H9 (cell line): ENCODE results near the gene JUP. TPM values are rescaled to one million over a fixed set of nuclear protein-coding genes. Genes with fewer than 3 reads are reported as not detected.

Experiments
- DNase-seq: peaks from one replicate; pipeline ENCODE4 v3.0.0-alpha.2; 2017
- H2AFZ ChIP-seq: one replicate; pipeline ENCODE4 v1.6.1; 2013; ENCODE audit warnings: mild to moderate bottlenecking, low read length, control low read depth, moderate library complexity
- H2AK5ac ChIP-seq: 2 replicates; pipeline ENCODE4 v1.6.1; 2013; ENCODE audit warnings: low read length, control low read depth, mixed read lengths; ENCODE audit not compliant: insufficient read length
- H2BK120ac ChIP-seq: one replicate; pipeline ENCODE4 v1.6.1; 2013; ENCODE audit warnings: low read depth, mild to moderate bottlenecking, low read length, control low read depth, inconsistent platforms; ENCODE audit not compliant: poor library complexity, severe bottlenecking
- H2BK12ac ChIP-seq: 2 replicates; pipeline ENCODE4 v1.6.1; 2013; ENCODE audit warnings: low read length, control low read depth, mixed read lengths, low read depth; ENCODE audit not compliant: insufficient read length
- H2BK15ac ChIP-seq: 2 replicates; pipeline ENCODE4 v1.6.1; 2013; ENCODE audit warnings: low read depth, low read length, control low read depth
- H2BK20ac ChIP-seq: one replicate; pipeline ENCODE4 v1.6.1; 2013; ENCODE audit warnings: low read depth, mild to moderate bottlenecking, low read length, control low read depth, inconsistent platforms; ENCODE audit not compliant: poor library complexity, severe bottlenecking
- H2BK5ac ChIP-seq: 2 replicates; pipeline ENCODE4 v1.6.1; 2013; ENCODE audit warnings: low read length, control low read depth, mixed read lengths; ENCODE audit not compliant: insufficient read length
- H3K14ac ChIP-seq: 2 replicates; pipeline ENCODE4 v1.6.1; 2013; ENCODE audit warnings: low read length, control low read depth; ENCODE audit not compliant: insufficient read depth
- H3K18ac ChIP-seq: 2 replicates; pipeline ENCODE4 v1.6.1; 2013; ENCODE audit warnings: low read depth, mild to moderate bottlenecking, mixed read lengths, low read length, control low read depth; ENCODE audit not compliant: insufficient read length
- H3K23ac ChIP-seq: 2 replicates; pipeline ENCODE4 v1.6.1; 2013; ENCODE audit warnings: low read length, control low read depth, mixed read lengths, low read depth; ENCODE audit not compliant: insufficient read length
- H3K23me2 ChIP-seq: 2 replicates; pipeline ENCODE4 v1.6.1; 2013; ENCODE audit warnings: low read depth, mild to moderate bottlenecking, mixed read lengths, low read length, control low read depth; ENCODE audit not compliant: insufficient read length, poor library complexity, severe bottlenecking
- H3K27ac ChIP-seq: 2 replicates; pipeline ENCODE4 v1.5.1; 2013; ENCODE audit warnings: low read length, control low read depth, mixed read lengths, low read depth; ENCODE audit not compliant: insufficient read length
- H3K27me3 ChIP-seq: 2 replicates; pipeline ENCODE4 v1.6.1; 2013; ENCODE audit warnings: low read length, control low read depth, inconsistent platforms; ENCODE audit not compliant: insufficient read depth
- H3K4ac ChIP-seq: 2 replicates; pipeline ENCODE4 v1.6.1; 2013; ENCODE audit warnings: low read depth, mild to moderate bottlenecking, control low read depth, inconsistent platforms, low read length, moderate library complexity
- H3K4me1 ChIP-seq: 2 replicates; pipeline ENCODE4 v1.6.1; 2013; ENCODE audit warnings: low read length, control low read depth, inconsistent platforms; ENCODE audit not compliant: insufficient read depth
- H3K4me2 ChIP-seq: 2 replicates; pipeline ENCODE4 v1.6.1; 2013; ENCODE audit warnings: low read length, control low read depth, mixed read lengths; ENCODE audit not compliant: insufficient read length, insufficient read depth
- H3K56ac ChIP-seq: 2 replicates; pipeline ENCODE4 v1.6.1; 2013; ENCODE audit warnings: low read depth, mild to moderate bottlenecking, mixed read lengths, low read length, control low read depth; ENCODE audit not compliant: insufficient read length
- H3K79me1 ChIP-seq: 2 replicates; pipeline ENCODE4 v1.6.1; 2013; ENCODE audit warnings: low read depth, mild to moderate bottlenecking, moderate library complexity, low read length, control low read depth, inconsistent platforms; ENCODE audit not compliant: insufficient read depth, poor library complexity, severe bottlenecking
- H3K79me2 ChIP-seq: 2 replicates; pipeline ENCODE4 v1.6.1; 2013; ENCODE audit warnings: low read length, control low read depth, inconsistent platforms; ENCODE audit not compliant: insufficient read depth
- H3K9ac ChIP-seq: 2 replicates; pipeline ENCODE4 v1.6.1; 2013; ENCODE audit warnings: low read length, control low read depth, mixed read lengths; ENCODE audit not compliant: insufficient read length; ENCODE audit errors: extremely low read depth
- H3K9me3 ChIP-seq: one replicate; pipeline ENCODE4 v1.6.1; 2013; ENCODE audit warnings: low read depth, low read length, inconsistent platforms; ENCODE audit not compliant: control insufficient read depth
- H3T11ph ChIP-seq: one replicate; pipeline ENCODE4 v1.6.1; 2013; ENCODE audit warnings: mild to moderate bottlenecking, low read length, control low read depth, inconsistent platforms
- H4K20me1 ChIP-seq: one replicate; pipeline ENCODE4 v1.6.1; 2013; ENCODE audit not compliant: control insufficient read depth, insufficient read length, insufficient read depth
- H4K5ac ChIP-seq: 2 replicates; pipeline ENCODE4 v1.6.1; 2013; ENCODE audit warnings: low read depth, mild to moderate bottlenecking, mixed read lengths, low read length, control low read depth; ENCODE audit not compliant: insufficient read length
- H4K8ac ChIP-seq: replicated peaks from 2 replicates; pipeline ENCODE4 v1.6.1; 2013; ENCODE audit warnings: low read length, control low read depth, mixed read lengths, low read depth; ENCODE audit not compliant: insufficient read length
- H4K91ac ChIP-seq: 2 replicates; pipeline ENCODE4 v1.6.1; 2013; ENCODE audit warnings: low read depth, mild to moderate bottlenecking, moderate library complexity, mixed read lengths, low read length, control low read depth; ENCODE audit not compliant: insufficient read length
- H3K27ac Mint-ChIP-seq, 3 experiments: 2 replicates in 2 of 3; 3 replicates in 1 of 3; pipeline ENCODE4 v1.8.0; 2020 to 2021; ENCODE audit warnings: mixed read lengths in 3 of 3, mild to moderate bottlenecking in 1 of 3, moderate library complexity in 1 of 3
- H3K27me3 Mint-ChIP-seq: 2 replicates; pipeline ENCODE4 v1.8.0; 2021; ENCODE audit warnings: low read depth, mild to moderate bottlenecking, moderate library complexity, mixed read lengths
- H3K36me3 Mint-ChIP-seq, 3 experiments: 2 replicates in 2 of 3; 3 replicates in 1 of 3; pipeline ENCODE4 v1.8.0; 2020 to 2021; ENCODE audit warnings: low read depth in 3 of 3, mixed read lengths in 3 of 3; ENCODE audit not compliant: insufficient read depth in 1 of 3
- H3K4me1 Mint-ChIP-seq, 2 experiments: 2 replicates each; pipeline ENCODE4 v1.8.0; 2020; ENCODE audit warnings: mixed read lengths in 2 of 2
- H3K4me3 Mint-ChIP-seq, 2 experiments: 2 replicates in 1 of 2; 3 replicates in 1 of 2; pipeline ENCODE4 v1.8.0; 2020 to 2021; ENCODE audit warnings: mild to moderate bottlenecking in 2 of 2, mixed read lengths in 2 of 2, moderate library complexity in 1 of 2
- H3K9me3 Mint-ChIP-seq, 2 experiments: 2 replicates in 1 of 2; 3 replicates in 1 of 2; pipeline ENCODE4 v1.8.0; 2020; ENCODE audit warnings: mild to moderate bottlenecking in 2 of 2, mixed read lengths in 2 of 2, moderate library complexity in 1 of 2
- WGBS: extraction: QIAGEN DNeasy Blood & Tissue Kit; methylation state at CpG from one replicate; pipeline ENCODE4 v1.1.7; 2013; ENCODE audit warnings: missing lambda C conversion rate, low lambda C conversion rate, mixed read lengths; ENCODE audit not compliant: insufficient read length; ENCODE audit errors: extremely low coverage; 5-methylcytosine and 5-hydroxymethylcytosine counted together
- total RNA-seq: library from RNA; stranded (reverse); gene quantifications from 2 replicates; pipeline ENCODE4 v1.2.1, GENCODE V29; 2021
- TF ChIP-seq, protein P1 (sequence below): fragments of 200-600 bp; sonication (generic); conservative IDR thresholded peaks from 3 replicates; pipeline ENCODE4 v1.8.0; 2021; ENCODE audit warnings: antibody characterized with exemption, mild to moderate bottlenecking

JUP gene
- total RNA-seq, 1 experiment from 2014 or later = 90.1 TPM

DNA sequence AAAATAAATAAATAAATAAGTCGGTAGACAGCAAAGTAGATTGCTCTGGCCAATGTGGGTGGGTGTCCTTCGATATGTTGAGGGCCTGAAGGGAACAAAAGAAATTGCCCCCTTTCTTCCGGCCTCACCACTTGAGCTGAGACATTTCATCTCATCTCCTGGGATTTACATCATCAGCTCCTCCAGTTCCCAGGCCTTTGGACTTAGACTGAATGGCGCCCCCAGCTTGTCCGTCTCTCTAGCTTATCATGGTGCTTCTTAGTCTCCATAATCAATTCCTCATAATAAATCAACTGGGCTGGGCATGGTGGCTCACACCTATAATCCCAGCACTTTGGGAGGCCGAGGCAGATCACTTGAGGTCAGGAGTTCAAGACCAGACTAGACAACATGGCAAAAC lies 38.2 kb downstream of the JUP start:
- Histone ChIP-seq H3K4me1 (no peaks in the 10 kb centered on the region), H3K4me2 (no peak overlapping the region), H3K27ac (no peak overlapping the region), H2BK5ac (no peak overlapping the region), H2BK120ac (no peak overlapping the region), H2BK12ac (no peak overlapping the region), H3K9ac (no peak overlapping the region), H3K23me2 (no peaks in the 10 kb centered on the region), H3K23ac (no peak overlapping the region), H3K79me2 (no peaks in the 10 kb centered on the region), H2BK15ac (no peak overlapping the region), H2AK5ac (no peak overlapping the region), H4K8ac (no peak overlapping the region), H2AFZ (no peak overlapping the region), H3K27me3 (no peaks in the 10 kb centered on the region), H2BK20ac (no peak overlapping the region), H3K56ac (no peak overlapping the region), H4K20me1 (no peaks in the 10 kb centered on the region), H3K4ac (no peak overlapping the region), H4K91ac (no peak overlapping the region), H3T11ph (no peak overlapping the region), H3K9me3 (no peaks in the 10 kb centered on the region), H3K14ac (no peak overlapping the region), H3K18ac (no peak overlapping the region), H3K79me1 (no peaks in the 10 kb centered on the region), H4K5ac (no peak overlapping the region)
- no peak overlapping the region for H3K27ac Mint-ChIP-seq
- no peaks in the 10 kb centered on the region; the same call in 1 of the 2 replicates for H3K27me3 Mint-ChIP-seq
- H3K9me3 Mint-ChIP-seq = no peaks in the 10 kb centered on the region
- H3K4me1 Mint-ChIP-seq = no peaks in the 10 kb centered on the region
- H3K4me3 Mint-ChIP-seq = no peak overlapping the region
- H3K36me3 Mint-ChIP-seq = no peaks in the 10 kb centered on the region; a peak in 1 of 7 replicates
- DNase-seq = no peak
- TF ChIP-seq, protein P1, sequence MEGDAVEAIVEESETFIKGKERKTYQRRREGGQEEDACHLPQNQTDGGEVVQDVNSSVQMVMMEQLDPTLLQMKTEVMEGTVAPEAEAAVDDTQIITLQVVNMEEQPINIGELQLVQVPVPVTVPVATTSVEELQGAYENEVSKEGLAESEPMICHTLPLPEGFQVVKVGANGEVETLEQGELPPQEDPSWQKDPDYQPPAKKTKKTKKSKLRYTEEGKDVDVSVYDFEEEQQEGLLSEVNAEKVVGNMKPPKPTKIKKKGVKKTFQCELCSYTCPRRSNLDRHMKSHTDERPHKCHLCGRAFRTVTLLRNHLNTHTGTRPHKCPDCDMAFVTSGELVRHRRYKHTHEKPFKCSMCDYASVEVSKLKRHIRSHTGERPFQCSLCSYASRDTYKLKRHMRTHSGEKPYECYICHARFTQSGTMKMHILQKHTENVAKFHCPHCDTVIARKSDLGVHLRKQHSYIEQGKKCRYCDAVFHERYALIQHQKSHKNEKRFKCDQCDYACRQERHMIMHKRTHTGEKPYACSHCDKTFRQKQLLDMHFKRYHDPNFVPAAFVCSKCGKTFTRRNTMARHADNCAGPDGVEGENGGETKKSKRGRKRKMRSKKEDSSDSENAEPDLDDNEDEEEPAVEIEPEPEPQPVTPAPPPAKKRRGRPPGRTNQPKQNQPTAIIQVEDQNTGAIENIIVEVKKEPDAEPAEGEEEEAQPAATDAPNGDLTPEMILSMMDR = no peak
- WGBS = no CpG with 5 or more reads among the region's 6 CpGs
